HG03097 (cell line): ENCODE measurements around the gene CGB7.
"Not testable (repeated sequence)": the region's sequence is repeated elsewhere in the genome, so short reads cannot be mapped to it uniquely, and the experiment has no call there.

Experiments
- ATAC-seq: cut with Tn5 transposase; IDR thresholded peaks from one replicate; pipeline ENCODE4 v1.9.1; 2021; ENCODE audit not compliant: unreplicated experiment, low FRiP score

CGB7 gene

DNA sequence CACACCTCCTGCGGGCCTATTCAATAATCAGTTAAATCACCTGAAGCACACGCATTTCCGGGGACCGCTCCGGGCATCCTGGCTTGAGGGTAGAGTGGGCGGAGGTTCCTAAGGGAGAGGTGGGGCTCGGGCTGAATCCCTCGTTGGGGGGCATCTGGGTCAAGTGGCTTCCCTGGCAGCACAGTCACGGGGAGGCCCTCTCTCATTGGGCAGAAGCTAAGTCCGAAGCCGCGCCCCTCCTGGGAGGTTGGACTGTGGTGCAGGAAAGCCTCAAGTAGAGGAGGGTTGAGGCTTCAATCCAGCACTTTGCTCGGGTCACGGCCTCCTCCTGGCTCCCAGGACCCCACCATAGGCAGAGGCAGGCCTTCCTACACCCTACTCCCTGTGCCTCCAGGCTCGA lies 14.0 kb downstream of the CGB7 start, which contains the start of gene CGB5:
Gene CGB5 (plus strand): TSS at position 301 of the 400 bp plus-strand sequence. CDS start 362 bp downstream, outside the sequence.
- not testable (repeated sequence) for ATAC-seq

DNA sequence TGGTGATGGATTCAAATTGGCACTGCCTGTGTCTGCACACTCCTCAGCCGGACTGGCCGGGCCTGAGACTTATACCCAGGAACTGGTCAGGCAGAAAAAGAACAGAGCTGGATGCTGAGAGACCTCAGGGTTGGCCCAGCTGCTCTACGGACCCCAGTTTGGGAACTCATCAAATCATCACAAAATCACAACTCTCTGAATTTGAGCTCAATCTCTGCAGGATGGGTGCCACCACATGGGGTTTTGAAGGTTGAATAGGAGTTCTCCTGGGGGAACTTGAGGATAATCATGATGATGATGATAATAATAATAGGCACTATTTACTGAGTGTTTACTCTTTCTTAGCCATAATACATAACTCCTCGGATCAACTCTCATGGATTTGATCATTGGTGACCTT lies 14.9 kb downstream of the CGB7 start:
- ATAC-seq = not testable (repeated sequence)

DNA sequence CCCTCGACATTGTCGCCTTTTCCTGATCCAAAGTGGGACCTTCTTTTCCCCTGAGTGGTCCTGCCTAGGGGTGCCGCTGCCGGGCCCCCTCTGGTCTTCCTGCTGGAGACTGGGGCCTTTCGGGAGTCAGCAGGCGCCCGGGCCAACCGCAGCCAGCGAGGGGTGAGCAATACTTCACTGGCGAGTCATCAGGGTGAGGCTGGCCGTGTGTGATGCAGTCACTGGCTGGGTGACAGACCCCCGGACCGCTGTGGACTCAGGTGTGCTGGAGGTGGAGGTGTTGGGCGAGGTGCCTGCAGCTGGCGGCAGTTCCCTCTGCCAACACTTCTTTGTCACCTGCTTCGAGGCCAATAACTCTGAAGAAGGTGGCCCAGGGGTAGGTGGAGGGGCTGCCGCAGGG lies 15.4 kb downstream of the CGB7 start:
- ATAC-seq = no peak

DNA sequence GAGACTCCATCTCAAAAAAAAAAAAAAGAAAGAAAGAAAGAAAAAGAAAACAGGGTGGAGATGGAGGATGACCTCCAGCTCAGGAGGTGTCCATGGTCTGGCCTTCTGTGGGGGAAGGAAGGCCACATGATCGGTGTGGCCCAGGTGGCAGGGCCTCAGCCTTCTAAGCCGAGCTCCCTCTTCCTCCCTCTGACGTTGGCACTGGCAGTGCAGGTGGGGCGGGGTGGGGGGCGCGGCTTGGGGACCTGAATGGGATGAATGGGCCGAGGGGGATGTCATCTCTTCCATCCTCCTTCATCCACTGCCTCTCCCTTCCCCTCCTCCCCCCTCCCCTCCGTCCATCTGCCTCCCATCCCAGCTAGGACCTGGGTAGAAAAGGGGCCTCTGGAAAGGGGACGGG lies 17.8 kb downstream of the CGB7 start:
- ATAC-seq = not testable (repeated sequence)

DNA sequence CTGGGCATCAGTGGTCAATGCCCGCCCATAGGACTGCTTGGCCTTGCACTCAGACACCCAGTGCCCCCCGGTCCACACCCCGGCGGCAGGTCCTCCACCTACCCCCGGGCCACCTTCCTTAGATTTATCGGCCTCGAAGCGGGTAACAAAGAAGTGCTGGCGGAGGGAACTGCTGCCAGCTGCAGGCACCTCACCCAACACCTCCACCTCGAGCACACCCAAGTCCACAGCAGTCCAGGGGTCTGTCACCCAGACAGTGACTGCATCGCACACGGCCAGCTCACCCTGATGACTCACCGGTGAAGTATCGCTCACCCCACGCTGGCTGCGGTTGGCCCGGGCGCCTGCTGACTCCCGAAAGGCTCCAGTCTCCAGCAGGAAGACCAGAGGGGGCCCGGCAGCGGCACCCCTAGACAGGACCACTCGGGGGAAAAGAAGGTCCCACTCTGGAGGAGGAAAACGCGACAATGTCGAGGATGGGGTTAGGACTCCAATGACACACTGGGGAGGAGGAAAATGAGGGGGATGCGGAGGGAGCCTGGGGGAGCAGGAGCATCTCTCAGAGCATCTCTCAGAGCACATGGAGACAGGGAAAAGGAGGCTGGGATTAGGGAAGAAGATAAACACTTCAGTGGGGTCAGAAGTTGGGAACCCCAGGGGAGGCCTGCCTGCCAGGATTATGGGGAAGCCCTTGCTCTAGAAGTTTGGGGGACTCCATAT lies 18.8 kb downstream of the CGB7 start:
- ATAC-seq = not testable (repeated sequence)

DNA sequence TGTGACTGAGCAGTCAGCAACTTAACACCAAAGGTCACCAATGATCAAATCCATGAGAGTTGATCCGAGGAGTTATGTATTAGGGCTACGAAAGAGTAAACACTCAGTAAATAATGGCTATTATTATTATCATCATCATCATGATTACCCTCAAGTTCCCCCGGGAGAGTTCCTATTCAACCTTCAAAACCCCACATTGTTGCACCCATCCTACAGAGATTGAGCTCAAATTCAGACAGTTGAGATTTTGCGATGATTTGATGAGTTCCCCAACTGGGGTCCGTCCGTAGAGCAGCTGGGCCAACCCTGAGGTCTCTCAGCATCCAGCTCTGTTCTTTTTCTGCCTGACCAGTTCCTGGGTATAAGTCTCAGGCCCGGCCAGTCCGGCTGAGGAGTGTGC lies 19.4 kb downstream of the CGB7 start:
- not testable (repeated sequence) for ATAC-seq

DNA sequence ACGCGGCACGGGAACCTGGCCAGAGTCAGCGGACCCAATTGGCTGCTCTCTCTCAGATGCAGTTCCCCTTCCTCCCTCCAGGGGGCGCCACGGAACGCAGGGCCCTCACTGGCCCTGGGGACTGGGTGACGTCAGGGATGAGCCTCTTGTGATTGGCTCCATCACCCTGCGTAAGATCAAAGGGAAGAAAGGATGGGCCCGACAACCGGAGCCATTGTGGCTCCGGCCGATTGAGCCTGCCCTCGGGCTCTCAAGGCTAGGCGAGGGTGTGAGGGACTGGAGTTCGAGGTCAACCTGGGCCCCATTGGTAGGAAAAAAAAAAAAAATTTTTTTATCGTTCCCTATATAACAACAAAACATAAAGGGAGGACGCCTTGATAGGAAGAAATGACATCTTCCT lies 20.7 kb downstream of the CGB7 start, which contains the start of gene CGB1:
Gene CGB1 (minus strand): TSS at position 81 of the 400 bp plus-strand sequence. CDS start 184 bp downstream, outside the sequence.
- ATAC-seq = not testable (repeated sequence)

DNA sequence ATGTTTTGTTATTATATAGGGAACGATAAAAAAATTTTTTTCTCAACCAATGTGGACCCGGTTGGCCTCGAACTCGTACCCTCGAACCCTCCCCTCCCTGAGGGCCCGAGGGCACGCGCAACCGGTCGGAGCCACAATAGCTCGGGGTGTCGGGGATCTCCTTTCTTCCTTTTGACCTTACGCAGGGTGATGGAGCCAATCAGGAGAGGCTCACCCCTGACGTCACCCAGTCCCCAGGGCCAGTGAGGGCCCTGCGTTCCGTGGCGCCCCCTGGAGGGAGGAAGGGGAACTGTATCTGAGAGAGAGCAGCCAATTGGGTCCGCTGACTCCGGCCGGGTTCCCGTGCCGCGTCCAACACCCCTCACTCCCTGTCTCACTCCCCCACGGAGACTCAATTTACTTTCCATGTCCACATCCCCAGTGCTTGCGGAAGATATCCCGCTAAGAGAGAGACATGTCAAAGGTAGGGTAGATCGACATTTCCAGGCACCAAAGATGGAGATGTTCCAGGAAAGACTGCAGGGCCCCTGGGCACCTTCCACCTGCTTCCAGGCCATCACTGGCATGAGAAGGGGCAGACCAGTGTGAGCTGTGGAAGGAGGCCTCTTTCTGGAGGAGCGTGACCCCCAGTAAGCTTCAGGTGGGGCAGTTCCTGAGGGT lies 25.8 kb downstream of the CGB7 start, which contains the start of gene CGB2:
Gene CGB2 (plus strand): TSS at position 249 of the 660 bp plus-strand sequence. CDS start 206 bp downstream, at position 455.
- ATAC-seq = not testable (repeated sequence)

DNA sequence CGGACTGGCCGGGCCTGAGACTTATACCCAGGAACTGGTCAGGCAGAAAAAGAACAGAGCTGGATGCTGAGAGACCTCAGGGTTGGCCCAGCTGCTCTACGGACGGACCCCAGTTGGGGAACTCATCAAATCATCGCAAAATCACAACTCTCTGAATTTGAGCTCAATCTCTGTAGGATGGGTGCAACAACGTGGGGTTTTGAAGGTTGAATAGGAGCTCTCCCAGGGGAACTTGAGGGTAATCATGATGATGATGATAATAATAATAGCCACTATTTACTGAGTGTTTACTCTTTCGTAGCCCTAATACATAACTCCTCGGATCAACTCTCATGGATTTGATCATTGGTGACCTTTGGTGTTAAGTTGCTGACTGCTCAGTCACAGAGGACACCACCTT lies 27.2 kb downstream of the CGB7 start:
- ATAC-seq = not testable (repeated sequence)

DNA sequence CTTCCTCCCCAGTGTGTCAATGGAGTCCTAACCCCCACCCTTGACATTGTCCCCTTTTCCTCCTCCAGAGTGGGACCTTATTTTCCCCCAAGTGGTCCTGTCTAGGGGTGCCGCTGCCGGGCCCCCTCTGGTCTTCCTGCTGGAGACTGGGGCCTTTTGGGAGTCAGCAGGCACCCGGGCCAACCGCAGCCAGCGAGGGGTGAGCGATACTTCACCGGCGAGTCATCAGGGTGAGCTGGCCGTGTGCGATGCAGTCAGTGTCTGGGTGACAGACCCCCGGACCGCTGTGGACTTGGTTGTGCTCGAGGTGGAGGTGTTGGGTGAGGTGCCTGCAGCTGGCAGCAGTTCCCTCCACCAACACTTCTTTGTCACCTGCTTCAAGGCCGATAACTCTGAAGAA lies 27.8 kb downstream of the CGB7 start:
- not testable (repeated sequence) for ATAC-seq

DNA sequence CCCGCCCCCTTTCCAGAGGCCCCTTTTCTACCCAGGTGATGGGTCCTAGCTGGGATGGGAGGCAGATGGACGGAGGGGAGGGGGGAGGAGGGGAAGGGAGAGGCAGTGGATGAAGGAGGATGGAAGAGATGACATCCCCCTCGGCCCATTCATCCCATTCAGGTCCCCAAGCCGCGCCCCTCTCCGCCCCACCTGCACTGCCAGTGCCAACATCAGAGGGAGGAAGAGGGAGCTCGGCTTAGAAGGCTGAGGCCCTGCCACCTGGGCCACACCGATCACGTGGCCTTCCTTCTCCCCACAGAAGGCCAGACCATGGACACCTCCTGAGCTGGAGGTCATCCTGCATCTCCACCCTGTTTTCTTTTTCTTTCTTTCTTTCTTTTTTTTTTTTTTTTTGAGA lies 28.9 kb downstream of the CGB7 start:
- ATAC-seq = not testable (repeated sequence)

DNA sequence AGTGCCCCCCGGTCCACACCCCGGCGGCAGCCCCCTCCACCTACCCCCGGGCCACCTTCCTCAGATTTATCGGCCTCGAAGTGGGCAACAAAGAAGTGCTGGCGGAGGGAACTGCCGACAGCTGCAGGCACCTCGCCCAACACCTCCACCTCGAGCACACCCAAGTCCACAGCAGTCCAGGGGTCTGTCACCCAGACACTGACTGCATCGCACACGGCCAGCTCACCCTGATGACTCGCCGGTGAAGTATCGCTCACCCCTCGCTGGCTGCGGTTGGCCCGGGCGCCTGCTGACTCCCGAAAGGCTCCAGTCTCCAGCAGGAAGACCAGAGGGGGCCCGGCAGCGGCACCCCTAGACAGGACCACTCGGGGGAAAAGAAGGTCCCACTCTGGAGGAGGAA lies 31.9 kb downstream of the CGB7 start:
- not testable (repeated sequence) for ATAC-seq

DNA sequence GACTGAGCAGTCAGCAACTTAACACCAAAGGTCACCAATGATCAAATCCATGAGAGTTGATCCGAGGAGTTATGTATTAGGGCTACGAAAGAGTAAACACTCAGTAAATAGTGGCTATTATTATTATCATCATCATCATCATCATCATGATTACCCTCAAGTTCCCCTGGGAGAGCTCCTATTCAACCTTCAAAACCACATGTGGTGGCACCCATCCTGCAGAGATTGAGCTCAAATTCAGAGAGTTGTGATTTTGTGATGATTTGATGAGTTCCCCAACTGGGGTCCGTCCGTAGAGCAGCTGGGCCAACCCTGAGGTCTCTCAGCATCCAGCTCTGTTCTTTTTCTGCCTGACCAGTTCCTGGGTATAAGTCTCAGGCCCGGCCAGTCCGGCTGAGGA lies 32.5 kb downstream of the CGB7 start:
- not testable (repeated sequence) for ATAC-seq

DNA sequence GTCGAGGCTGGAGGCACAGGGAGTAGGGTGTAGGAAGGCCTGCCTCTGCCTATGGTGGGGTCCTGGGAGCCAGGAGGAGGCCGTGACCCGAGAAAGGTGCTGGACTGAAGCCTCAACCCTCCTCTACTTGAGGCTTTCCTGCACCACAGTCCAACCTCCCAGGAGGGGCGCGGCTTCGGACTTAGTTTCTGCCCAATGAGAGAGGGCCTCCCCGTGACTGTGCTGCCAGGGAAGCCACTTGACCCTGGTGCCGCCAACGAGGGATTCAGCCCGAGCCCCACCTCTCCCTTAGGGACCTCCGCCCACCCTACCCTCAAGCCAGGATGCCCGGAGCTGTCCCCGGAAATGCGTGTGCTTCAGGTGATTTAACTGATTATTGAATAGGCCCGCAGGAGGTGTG lies 33.3 kb downstream of the CGB7 start, which contains the start of gene CGB3:
Gene CGB3 (minus strand): TSS at position 101 of the 400 bp plus-strand sequence. CDS start 362 bp downstream, outside the sequence.
- ATAC-seq = not testable (repeated sequence)

DNA sequence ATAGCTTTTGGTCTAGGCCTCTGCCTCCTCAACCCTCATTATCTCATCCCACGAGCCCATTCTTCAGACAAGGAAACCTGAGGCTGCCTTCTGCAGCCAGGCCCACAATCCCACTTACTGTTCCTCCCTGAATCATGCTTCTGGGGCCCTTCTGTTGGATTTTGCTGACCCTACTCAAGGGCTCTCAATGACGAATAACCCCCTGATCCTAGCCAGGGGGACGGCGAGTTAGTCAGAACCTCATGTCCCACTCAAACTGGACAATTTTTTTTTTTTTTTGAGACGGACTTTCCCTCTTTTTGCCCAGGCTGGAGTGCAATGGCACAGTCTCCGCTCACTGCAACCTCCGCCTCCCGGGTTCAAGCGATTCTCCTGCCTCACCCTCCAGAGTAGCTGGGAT lies 35.4 kb downstream of the CGB7 start:
- no peak for ATAC-seq

DNA sequence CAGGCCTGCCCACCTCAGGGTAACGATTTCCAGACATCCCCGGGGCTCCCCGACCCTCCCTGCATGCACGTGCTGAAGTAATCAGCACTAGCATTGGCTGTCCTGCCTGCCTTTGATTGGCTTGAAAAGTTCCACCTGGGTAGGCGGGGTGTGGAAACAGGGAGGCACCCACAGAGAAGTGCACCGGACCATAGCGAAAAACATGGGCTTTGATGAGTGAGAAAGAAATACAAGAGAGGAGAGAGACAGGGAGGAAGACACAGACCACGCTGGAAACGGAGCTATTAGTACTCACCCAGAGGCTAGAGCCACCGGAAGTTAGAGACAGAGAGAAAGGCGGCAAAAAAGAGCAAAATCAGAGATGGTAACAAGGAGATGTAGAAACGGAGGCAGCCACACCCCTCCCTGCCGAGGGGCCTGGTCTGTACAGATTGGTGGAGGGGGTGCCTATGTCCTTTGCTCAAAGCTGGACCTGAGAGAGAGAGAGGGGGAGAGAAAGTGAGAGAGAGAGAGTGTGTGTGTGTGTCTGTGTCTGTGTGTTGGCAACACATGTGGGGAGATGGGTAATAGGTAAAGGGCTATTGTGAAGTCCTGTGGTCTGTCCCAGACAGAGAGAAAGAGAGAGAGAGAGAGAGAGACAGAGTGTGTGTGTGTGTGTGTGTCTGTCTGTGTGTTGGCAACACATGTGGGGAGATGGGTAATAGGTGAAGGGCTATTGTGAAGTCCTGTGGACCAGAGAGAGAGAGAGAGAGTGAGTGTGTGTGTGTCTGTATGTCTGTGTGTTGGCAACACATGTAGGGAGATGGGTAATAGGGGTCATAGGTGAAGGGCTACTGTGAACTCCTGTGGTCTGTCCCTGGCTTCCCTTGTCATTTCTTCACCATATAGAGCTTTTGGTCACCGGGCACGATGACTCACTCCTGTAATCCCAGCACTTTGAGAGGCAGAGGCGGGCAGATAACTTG lies 36.3 kb downstream of the CGB7 start:
- no peak for ATAC-seq

DNA sequence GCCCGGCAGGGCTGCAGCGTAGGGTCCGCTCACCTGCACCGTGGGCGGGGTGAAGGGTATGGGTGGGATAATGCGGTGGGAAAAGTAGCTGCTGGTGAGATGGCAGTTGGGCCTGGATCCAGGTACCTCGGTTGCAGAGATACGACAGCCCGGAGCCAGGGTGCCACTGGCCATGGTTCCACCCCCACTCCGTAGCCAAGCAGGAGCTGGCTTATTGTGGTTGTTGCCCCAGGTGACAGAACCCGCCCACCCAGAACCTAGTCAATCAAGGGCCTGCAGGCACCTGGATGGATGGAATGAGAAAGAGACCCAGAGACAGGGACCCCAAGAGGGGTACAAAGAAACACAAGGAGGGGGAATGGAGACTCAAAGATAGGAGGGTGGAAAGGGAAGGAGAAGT lies 37.2 kb downstream of the CGB7 start:
- no peak for ATAC-seq

DNA sequence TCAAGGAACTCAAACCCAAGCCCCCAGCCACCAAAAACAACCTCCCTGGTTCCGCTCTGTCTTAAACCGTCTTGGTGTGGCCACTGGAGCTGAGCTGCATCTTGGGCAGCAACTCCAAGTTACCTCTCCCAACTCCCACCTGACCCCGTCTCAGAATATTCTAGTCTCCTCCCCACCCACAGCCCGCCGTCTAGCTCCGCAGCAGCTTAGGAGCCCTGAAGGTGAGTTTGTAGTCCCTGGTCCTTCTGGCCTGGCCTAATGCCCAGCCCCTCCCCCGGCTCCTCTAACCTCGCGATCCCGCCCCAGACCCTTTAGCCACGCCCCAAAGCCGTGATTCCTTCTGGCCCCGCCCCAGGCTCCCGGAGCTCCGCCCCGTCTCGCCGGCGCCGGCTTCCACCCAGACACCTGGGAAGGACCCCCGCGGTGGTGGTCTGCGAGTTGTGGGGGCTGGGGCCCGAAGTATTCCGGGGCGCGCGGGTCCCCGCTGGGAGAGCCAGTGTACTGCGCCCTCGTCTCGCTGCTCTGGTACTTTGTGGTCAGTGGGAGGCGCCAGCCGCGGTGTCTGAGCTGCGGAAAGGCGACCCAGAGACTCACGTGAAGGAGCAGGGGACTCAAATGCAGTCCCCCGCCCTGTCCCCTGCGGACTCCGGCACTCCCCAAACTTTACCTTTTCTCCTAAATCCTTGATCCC lies 38.2 kb downstream of the CGB7 start:
- no peak for ATAC-seq

DNA sequence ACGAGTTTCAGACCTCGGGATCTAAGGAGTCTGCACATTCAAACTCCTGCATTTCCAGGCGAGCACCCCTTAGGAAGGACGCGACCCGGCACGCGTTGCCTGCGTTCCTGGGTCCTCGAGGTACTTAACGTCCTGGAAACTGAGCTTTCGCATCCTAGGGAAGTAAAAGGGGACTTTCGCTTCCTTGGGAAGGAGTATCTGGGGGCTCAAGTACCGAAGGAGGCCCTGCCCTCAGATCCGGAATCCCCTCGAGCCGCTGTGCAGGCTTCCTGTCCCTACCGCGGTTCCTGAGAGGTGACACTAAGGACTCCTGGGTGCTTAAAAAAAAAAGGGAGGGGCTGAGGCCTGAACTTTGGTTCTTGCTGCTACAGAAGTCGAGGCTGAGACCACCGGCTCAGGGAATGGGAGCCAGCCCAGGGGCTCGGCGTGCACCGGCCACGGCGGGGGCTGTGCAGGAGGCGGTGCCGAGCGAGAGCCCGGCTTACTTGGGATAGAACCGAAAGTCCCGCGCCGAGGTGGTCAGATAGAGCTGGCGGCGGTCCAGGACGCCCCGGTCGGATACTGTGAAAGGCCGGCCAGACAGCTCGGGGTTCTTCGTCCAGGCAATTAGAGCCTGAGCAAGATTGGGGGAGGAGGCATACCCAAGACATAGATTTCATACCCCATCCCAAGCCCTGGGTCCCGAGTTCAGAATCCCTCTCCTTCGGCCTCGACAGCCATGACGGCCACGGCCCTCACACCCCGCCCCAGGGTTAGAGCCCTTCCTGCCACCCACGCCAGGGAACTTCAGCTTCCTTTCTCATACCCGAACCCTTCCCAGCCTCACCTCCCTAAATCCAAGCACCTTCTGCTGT lies 38.9 kb downstream of the CGB7 start:
- not testable (repeated sequence) for ATAC-seq
